Skeletal muscle tissue (tissue), 4 donors: ENCODE data around the gene ALDH3B1. TPM values are rescaled to one million over a fixed set of nuclear protein-coding genes. Genes with fewer than 3 reads are reported as not detected.
"Not testable (repeated sequence)": the region's sequence is repeated elsewhere in the genome, so short reads cannot be mapped to it uniquely, and the experiment has no call there.

Experiments used
- H3K27ac ChIP-seq: one replicate; pipeline ENCODE4 v1.7.0; 2013; ENCODE audit warnings: mild to moderate bottlenecking, low read depth, low read length, inconsistent platforms
- H3K27me3 ChIP-seq, 3 donors: one replicate each; pipeline ENCODE4 v1.7.0; 2013; ENCODE audit warnings: low read length in 3 of 3; ENCODE audit not compliant: control insufficient read depth in 3 of 3, insufficient read depth in 3 of 3
- H3K36me3 ChIP-seq, 3 donors: one replicate each; pipeline ENCODE4 v1.7.0; 2013; ENCODE audit warnings: low read length in 3 of 3; ENCODE audit not compliant: control insufficient read depth in 3 of 3, insufficient read depth in 3 of 3
- H3K4me1 ChIP-seq, 3 donors: one replicate each; pipeline ENCODE4 v1.7.0; 2013; ENCODE audit warnings: low read length in 3 of 3, mild to moderate bottlenecking in 3 of 3; ENCODE audit not compliant: control insufficient read depth in 3 of 3, insufficient read depth in 3 of 3
- H3K4me3 ChIP-seq, 3 donors: one replicate each; pipeline ENCODE4 v1.7.0; 2013; ENCODE audit warnings: low read length in 3 of 3
- H3K9ac ChIP-seq, 3 donors: one replicate each; pipeline ENCODE4 v1.7.0; 2013; ENCODE audit warnings: low read length in 3 of 3, mild to moderate bottlenecking in 3 of 3, moderate library complexity in 2 of 3, low read depth in 1 of 3
- H3K9me3 ChIP-seq, 3 donors: one replicate each; pipeline ENCODE4 v1.7.0; 2013; ENCODE audit warnings: low read length in 3 of 3; ENCODE audit not compliant: control insufficient read depth in 3 of 3
- total RNA-seq: library from RNA; depleted of rRNA; stranded (reverse); fragments of >200 nt; gene quantifications from one replicate; pipeline ENCODE4 v1.2.3, GENCODE V29; 2014
- donor health status: Osteomylitis.

The ALDH3B1 gene, protein sequence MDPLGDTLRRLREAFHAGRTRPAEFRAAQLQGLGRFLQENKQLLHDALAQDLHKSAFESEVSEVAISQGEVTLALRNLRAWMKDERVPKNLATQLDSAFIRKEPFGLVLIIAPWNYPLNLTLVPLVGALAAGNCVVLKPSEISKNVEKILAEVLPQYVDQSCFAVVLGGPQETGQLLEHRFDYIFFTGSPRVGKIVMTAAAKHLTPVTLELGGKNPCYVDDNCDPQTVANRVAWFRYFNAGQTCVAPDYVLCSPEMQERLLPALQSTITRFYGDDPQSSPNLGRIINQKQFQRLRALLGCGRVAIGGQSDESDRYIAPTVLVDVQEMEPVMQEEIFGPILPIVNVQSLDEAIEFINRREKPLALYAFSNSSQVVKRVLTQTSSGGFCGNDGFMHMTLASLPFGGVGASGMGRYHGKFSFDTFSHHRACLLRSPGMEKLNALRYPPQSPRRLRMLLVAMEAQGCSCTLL
- 2.6 TPM for total RNA-seq

DNA sequence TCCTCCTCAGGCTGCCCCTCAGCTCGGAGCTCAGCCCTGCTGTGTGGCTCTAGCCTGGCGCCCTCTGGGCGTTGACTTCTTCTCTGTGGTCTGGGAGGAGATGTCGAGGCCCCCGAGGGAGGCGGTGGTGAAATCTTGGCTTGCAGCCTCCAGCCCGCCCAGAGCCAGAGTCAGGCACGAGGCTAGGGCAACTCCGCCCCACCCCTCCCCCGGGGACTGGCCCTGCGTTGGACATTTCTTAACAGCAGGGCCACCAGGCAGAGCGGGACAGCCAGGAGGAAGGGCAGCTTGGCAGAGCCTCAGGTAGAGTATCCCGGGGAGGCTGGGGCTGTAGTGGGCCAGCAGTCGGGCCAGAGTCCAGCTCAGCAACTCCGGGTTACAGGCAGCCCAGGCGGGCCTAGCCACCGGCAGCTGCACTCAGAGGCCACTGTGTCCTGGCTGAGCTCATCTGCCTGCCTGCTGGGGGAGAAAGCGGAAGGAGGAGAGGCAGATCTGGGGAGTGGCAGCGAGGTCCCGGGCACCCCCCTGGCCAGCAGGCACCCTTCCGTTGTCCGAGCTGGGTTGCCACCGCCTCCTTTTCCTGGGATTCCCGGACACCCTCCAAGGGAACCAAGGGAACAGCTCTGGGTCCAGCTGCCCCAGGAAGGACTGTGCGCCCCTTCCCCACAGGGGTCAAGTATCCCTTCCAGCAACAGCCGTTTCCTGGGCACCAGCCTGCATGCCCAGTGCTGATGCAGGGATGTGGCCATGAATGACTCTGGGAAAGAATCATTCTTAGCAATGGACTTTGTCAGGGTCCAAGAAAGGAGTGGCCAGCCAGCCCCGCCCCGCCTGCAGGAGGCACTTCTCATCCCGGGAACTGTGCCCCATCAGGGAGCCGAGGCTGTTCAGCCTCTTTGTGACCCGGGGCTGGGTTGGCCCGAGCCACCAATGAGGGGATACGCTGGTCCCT is at the start of gene ALDH3B1:
ALDH3B1 (plus strand) TSS at position 238 of the 952 bp plus-strand sequence. CDS start 4,971 bp downstream, outside the sequence.
- Histone ChIP-seq H3K27ac (peak within 1 kb of the TSS; percentile 72), H3K9ac (peak within 1 kb of the TSS; percentile 47 to 74 (median 63)), H3K4me3 (peak within 1 kb of the TSS; percentile 31 to 64 (median 56)), H3K9me3 (no peaks in the 10 kb centered on the region), H3K36me3 (no peaks in the 10 kb centered on the region), H3K4me1 (peaks cover 6 to 37% (median 18%) of the 10 kb centered on the region in 3 donors), H3K27me3 (no peaks in the 10 kb centered on the region)

DNA sequence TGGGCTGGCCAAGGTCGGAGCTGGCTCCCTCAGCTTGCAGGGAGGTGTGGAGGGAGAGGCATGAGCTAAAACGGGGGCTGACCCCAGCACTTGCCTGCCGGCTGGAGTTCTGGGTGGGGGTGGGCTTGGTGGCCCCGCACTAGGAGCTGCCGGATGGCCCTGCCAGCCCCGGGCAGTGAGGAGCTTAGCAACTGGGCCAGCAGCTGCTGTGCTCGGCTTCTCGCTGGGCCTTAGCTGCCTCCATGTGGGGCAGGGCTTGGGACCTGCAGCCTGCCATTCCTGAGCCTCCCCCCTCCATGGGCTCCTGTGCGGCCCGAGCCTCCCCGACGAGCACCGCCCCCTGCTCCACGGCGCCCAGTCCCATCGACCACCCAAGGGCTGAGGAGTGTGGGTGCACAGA is 46.9 kb upstream of the ALDH3B1 start:
- H3K36me3 ChIP-seq, H3K27ac ChIP-seq, H3K27me3 ChIP-seq, H3K9ac ChIP-seq, H3K4me1 ChIP-seq, H3K9me3 ChIP-seq, H3K4me3 ChIP-seq: not testable (repeated sequence)

DNA sequence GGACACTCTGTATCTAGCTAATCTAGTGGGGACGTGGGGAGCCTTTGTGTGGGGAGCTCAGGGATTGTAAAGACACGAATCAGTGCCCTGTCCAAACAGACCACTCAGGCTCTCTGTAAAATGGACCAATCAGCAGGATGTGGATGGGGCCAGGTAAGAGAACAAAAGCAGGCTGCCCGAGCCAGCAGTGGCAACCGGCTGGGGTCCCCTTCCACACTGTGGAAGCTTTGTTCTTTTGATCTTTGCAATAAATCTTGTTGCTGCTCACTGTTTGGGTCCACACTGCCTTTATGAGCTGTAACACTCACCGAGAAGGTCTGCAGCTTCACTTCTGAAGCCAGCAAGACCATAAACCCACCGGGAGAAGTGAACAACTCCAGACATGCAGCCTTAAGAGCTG is 46.2 kb upstream of the ALDH3B1 start:
- not testable (repeated sequence) for H3K36me3 ChIP-seq, H3K27ac ChIP-seq, H3K27me3 ChIP-seq, H3K9ac ChIP-seq, H3K4me3 ChIP-seq, H3K4me1 ChIP-seq, H3K9me3 ChIP-seq

DNA sequence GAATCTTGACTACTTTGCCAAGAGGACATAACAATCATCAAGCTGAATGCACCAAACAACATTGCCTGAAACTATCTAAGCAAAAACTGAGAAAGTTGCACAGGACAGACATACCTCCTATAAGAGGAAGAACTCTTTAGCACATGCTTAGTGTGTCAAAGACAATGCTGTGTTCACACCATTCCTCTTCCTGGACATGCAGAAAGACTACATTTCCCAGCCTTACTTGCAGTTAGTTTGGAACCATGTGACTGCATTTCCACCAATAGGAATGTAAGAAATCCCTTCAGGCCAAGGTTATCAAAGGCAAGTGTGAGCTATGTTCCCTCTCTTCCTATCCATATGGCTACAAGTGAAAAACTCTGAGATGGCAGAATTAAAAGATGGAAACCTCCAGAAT is 45.4 kb upstream of the ALDH3B1 start:
- H3K4me3 ChIP-seq, H3K9me3 ChIP-seq, H3K27me3 ChIP-seq, H3K9ac ChIP-seq, H3K4me1 ChIP-seq, H3K36me3 ChIP-seq, H3K27ac ChIP-seq: not testable (repeated sequence)

DNA sequence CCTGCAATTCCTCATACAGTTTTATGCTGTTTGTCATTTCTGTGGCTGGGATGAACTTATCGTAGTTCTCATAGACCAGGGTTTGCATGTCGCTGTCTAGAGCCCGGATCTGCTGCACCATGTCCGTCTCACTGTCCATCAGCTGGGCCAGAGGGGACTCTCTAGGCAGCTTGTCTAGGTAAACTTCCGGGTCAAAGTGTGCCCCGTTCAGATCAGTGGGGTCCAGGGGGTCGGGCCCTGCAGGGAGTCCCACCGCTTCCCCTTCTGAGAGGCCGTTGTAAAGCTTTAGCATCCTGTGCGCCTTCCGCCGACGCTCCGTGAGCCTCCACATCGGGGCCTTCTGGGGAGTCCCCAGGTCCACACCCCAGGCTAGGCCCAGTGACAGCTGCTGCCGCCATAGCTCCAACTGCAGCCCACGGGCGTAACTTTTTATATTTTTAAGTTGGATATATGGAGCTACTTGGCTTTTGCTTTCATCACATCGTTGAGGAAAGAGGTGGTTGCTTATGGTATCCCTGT is 44.2 kb upstream of the ALDH3B1 start:
- not testable (repeated sequence) for H3K9ac ChIP-seq

DNA sequence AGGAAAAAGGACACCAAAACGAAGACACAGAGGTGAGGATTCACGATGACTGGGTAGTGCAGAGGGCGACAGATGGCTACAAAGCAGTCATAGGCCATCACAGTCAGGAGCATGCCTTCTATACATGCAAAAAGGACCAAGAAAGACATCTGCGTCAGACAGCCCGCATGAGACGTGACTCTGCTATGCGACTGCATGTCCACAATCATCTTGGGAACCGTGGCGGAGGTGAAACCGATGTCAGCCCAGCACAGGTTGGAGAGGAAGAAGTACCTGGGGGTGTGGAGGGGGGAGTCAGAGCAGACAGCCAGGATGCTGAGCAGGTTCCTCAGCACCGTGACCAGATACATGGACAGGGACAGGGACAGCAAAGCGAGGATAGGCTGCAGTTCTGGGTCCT is 35.4 kb upstream of the ALDH3B1 start:
- H3K9me3 ChIP-seq, H3K27ac ChIP-seq, H3K9ac ChIP-seq, H3K36me3 ChIP-seq, H3K4me3 ChIP-seq, H3K4me1 ChIP-seq: not testable (repeated sequence)
- H3K27me3 ChIP-seq: peaks cover 0 to 11% (median 0%) of the 10 kb centered on the region in 3 donors

More for the DNA sequence above, 44.2 kb upstream of the ALDH3B1 start:
- not testable (repeated sequence) for H3K9me3 ChIP-seq, H3K4me3 ChIP-seq, H3K27me3 ChIP-seq, H3K36me3 ChIP-seq, H3K27ac ChIP-seq, H3K4me1 ChIP-seq

DNA sequence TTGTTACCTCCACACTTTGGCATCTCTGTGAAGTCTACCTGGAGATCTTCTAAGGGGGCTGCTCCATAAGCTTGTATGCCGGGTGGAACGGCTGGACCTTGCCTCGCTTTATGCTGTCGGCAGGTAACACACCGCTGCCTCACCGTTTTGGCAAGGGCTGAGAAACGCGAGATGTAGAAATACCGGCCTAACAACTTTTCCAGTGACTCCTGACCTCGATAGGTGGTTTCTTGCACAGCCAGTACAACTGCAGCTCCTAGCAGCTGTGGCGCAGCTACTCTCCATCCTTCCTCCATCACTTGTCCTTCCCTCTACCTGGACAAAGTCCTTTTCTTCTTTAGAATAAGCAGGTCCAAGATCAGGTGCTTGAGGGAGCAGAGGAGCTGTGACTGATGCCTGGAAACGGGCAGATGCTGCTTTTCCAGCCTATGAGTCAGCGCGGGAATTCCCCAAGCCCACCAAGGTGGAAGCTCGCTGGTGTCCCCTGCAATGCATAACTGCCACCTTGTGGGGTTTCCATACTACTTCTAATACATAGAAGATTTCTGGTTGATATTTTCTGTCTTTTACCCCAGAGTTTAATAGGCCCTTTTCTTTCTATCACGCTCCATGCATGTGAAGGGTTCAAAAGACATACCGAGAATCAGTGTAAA is 31.2 kb upstream of the ALDH3B1 start:
- H3K4me1 ChIP-seq, H3K9me3 ChIP-seq, H3K36me3 ChIP-seq, H3K4me3 ChIP-seq, H3K27ac ChIP-seq, H3K9ac ChIP-seq: not testable (repeated sequence)
- peaks cover 0 to 17% (median 3%) of the 10 kb centered on the region in 3 donors for H3K27me3 ChIP-seq

DNA sequence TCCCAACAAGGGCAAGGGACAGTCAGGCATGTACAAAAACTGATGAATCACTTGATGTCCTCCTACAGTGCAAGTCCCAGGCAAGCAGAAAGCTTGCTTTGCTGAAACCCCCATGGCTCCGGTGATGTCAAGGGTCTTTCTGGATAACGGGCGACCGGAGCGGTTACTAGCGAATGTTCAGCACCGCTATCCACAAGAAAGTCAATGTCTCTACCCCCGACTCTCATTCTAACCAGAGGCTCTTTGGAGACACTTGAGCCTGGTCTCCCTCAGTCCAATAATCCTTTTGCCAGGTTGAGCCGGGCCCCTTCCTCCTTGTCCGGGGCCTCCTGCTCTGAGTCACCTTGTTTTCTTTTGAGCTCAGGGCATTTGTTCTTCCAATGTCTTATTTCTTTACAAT is 28.9 kb upstream of the ALDH3B1 start:
- H3K27ac ChIP-seq, H3K36me3 ChIP-seq, H3K9ac ChIP-seq, H3K9me3 ChIP-seq, H3K4me1 ChIP-seq, H3K4me3 ChIP-seq: not testable (repeated sequence)
- peaks cover 0 to 17% (median 3%) of the 10 kb centered on the region in 3 donors for H3K27me3 ChIP-seq

DNA sequence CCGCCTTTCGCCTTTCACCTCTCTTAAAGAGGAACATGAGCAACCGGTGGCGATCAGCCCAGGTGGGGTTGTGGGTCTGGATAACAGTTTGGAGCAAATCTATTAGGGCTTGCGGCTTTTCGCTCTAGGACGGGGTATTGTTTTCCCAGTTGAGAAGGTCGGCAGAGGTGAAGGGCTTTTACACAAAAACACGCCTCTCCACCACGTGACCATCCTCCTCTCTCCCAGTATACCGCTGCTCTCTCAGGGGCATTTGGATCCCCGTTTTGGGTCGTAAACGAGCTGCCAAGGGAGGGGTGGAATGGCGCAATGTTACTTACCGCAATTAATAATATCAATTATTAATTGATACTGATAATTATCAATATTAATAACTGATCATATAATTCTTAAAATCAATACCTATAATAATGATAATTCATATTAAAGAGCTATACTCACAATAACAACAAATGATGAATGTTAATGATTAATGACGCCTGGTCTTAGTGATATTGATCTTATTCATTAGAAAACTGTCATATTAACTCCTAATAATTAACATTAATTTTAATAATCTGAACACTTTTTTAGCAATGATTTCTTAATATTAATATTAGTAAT is 27.8 kb upstream of the ALDH3B1 start:
- not testable (repeated sequence) for H3K27ac ChIP-seq, H3K36me3 ChIP-seq, H3K9ac ChIP-seq, H3K4me3 ChIP-seq, H3K4me1 ChIP-seq, H3K9me3 ChIP-seq
- peaks cover 0 to 15% (median 3%) of the 10 kb centered on the region in 3 donors for H3K27me3 ChIP-seq
